DOHH2 (cell line): ENCODE results near the gene SLC6A11.

Experiments
- H3F3A ChIP-seq: fragments of 200-600 bp; sonication (generic), shearing (Covaris generic); 2 replicates; pipeline ENCODE4 v1.6.0; 2016; ENCODE audit warnings: antibody characterized with exemption, mild to moderate bottlenecking; ENCODE audit not compliant: control insufficient read depth, insufficient read depth
- H3K27ac ChIP-seq: fragments of 200-600 bp; sonication (generic); 2 replicates; pipeline ENCODE4 v1.5.1; 2014; ENCODE audit warnings: low read depth, mild to moderate bottlenecking, low read length, moderate library complexity
- H3K27me3 ChIP-seq: fragments of 200-600 bp; sonication (generic); 2 replicates; pipeline ENCODE4 v1.6.1; 2014; ENCODE audit warnings: mild to moderate bottlenecking, low read length, mixed read lengths; ENCODE audit not compliant: control insufficient read depth
- H3K36me3 ChIP-seq: fragments of 200-600 bp; sonication (generic); 2 replicates; pipeline ENCODE4 v1.6.1; 2014; ENCODE audit warnings: mild to moderate bottlenecking, low read length, moderate library complexity, mixed read lengths; ENCODE audit not compliant: control insufficient read depth
- H3K4me1 ChIP-seq: fragments of 200-600 bp; sonication (generic); 2 replicates; pipeline ENCODE4 v1.6.1; 2014; ENCODE audit warnings: mild to moderate bottlenecking, low read length, mixed read lengths; ENCODE audit not compliant: control insufficient read depth
- H3K4me2 ChIP-seq: fragments of 200-600 bp; sonication (generic); 2 replicates; pipeline ENCODE4 v1.6.0; 2014; ENCODE audit warnings: mild to moderate bottlenecking, low read length, moderate library complexity
- H3K4me3 ChIP-seq: fragments of 200-600 bp; sonication (generic); 2 replicates; pipeline ENCODE4 v1.5.1; 2014; ENCODE audit warnings: mild to moderate bottlenecking, low read length, mixed read lengths
- H3K79me2 ChIP-seq: fragments of 200-600 bp; sonication (generic); 2 replicates; pipeline ENCODE4 v1.6.1; 2014; ENCODE audit warnings: mild to moderate bottlenecking, low read length, mixed read lengths; ENCODE audit not compliant: control insufficient read depth
- H3K9me2 ChIP-seq: fragments of 200-600 bp; sonication (generic); replicated peaks from 2 replicates; pipeline ENCODE4 v1.6.1; 2014; ENCODE audit warnings: mild to moderate bottlenecking, low read length, mixed read lengths; ENCODE audit not compliant: control insufficient read depth
- H3K9me3 ChIP-seq: fragments of 200-600 bp; sonication (generic); 2 replicates; pipeline ENCODE4 v1.6.1; 2014; ENCODE audit warnings: antibody characterized with exemption, low read length, mixed read lengths; ENCODE audit not compliant: control insufficient read depth, insufficient read depth
- H4K20me1 ChIP-seq: fragments of 200-600 bp; sonication (generic); 2 replicates; pipeline ENCODE4 v1.6.0; 2014; ENCODE audit warnings: low read depth, mild to moderate bottlenecking, antibody characterized with exemption, low read length, moderate library complexity; ENCODE audit not compliant: control insufficient read depth, insufficient read depth
- EZH2phosphoT487 ChIP-seq: fragments of 200-600 bp; sonication (generic); IDR thresholded peaks from 2 replicates; pipeline ENCODE4 v1.6.1; 2017; ENCODE audit warnings: borderline replicate concordance, mild to moderate bottlenecking, antibody characterized with exemption, low read length, moderate library complexity, mixed read lengths
- TF ChIP-seq, protein P1 (sequence below): fragments of 200-600 bp; sonication (generic); IDR thresholded peaks from one replicate; pipeline ENCODE4 v1.5.1; 2014; ENCODE audit warnings: antibody characterized with exemption, mild to moderate bottlenecking, low read depth, low read length; ENCODE audit not compliant: poor library complexity, severe bottlenecking

Gene SLC6A11

DNA sequence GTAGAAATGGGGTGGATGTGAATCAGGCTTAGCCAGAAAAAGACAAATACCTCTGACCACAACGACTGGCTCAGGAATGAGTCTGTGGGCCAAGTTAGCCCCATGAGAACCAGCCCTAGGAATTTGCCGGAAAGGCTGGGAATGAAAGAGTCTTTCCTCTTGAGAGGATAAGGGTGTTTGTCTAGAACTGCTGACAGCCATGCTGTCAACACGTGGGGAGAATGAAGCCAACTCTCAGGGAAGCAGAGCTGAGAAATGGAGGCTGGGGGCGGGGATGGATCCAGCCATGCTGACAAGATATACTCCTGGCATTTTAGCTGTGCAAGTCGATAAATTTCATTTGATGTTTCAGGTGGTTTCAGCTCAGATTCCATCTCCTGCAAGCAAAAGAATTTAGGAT is 165.9 kb downstream of the SLC6A11 start:
- Histone ChIP-seq H3K9me3 (no peaks in the 10 kb centered on the region), H3K27me3 (peaks cover 7% of the 10 kb centered on the region), H3K9me2 (no peaks in the 10 kb centered on the region)

GRCh38 chr3:10982782-10983181 is 166.8 kb downstream of the SLC6A11 start:
- H3K4me2 ChIP-seq = no peak overlapping the region
- TF ChIP-seq EZH2phosphoT487 = no peak
- TF ChIP-seq, protein P1, sequence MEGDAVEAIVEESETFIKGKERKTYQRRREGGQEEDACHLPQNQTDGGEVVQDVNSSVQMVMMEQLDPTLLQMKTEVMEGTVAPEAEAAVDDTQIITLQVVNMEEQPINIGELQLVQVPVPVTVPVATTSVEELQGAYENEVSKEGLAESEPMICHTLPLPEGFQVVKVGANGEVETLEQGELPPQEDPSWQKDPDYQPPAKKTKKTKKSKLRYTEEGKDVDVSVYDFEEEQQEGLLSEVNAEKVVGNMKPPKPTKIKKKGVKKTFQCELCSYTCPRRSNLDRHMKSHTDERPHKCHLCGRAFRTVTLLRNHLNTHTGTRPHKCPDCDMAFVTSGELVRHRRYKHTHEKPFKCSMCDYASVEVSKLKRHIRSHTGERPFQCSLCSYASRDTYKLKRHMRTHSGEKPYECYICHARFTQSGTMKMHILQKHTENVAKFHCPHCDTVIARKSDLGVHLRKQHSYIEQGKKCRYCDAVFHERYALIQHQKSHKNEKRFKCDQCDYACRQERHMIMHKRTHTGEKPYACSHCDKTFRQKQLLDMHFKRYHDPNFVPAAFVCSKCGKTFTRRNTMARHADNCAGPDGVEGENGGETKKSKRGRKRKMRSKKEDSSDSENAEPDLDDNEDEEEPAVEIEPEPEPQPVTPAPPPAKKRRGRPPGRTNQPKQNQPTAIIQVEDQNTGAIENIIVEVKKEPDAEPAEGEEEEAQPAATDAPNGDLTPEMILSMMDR = no peak
- no peak overlapping the region for H3K27ac ChIP-seq
- no peaks in the 10 kb centered on the region for H3K9me2 ChIP-seq
- H3K4me1 ChIP-seq = no peaks in the 10 kb centered on the region
- no peaks in the 10 kb centered on the region for H3F3A ChIP-seq
- H3K9me3 ChIP-seq = no peaks in the 10 kb centered on the region
- H3K79me2 ChIP-seq = no peaks in the 10 kb centered on the region
- H4K20me1 ChIP-seq = no peaks in the 10 kb centered on the region
- peaks cover 7% of the 10 kb centered on the region for H3K27me3 ChIP-seq
- H3K4me3 ChIP-seq = no peak overlapping the region
- no peaks in the 10 kb centered on the region for H3K36me3 ChIP-seq

More for the DNA sequence above, 165.9 kb downstream of the SLC6A11 start:
- no peaks in the 10 kb centered on the region for H4K20me1 ChIP-seq
- H3K27ac ChIP-seq = no peak overlapping the region
- H3K79me2 ChIP-seq = no peaks in the 10 kb centered on the region
- no peaks in the 10 kb centered on the region for H3F3A ChIP-seq
- TF ChIP-seq, protein P1 = no peak
- no peak for TF ChIP-seq EZH2phosphoT487
- no peak overlapping the region for H3K4me3 ChIP-seq
- no peaks in the 10 kb centered on the region for H3K36me3 ChIP-seq
- H3K4me2 ChIP-seq = no peak overlapping the region
- H3K4me1 ChIP-seq = no peaks in the 10 kb centered on the region

DNA sequence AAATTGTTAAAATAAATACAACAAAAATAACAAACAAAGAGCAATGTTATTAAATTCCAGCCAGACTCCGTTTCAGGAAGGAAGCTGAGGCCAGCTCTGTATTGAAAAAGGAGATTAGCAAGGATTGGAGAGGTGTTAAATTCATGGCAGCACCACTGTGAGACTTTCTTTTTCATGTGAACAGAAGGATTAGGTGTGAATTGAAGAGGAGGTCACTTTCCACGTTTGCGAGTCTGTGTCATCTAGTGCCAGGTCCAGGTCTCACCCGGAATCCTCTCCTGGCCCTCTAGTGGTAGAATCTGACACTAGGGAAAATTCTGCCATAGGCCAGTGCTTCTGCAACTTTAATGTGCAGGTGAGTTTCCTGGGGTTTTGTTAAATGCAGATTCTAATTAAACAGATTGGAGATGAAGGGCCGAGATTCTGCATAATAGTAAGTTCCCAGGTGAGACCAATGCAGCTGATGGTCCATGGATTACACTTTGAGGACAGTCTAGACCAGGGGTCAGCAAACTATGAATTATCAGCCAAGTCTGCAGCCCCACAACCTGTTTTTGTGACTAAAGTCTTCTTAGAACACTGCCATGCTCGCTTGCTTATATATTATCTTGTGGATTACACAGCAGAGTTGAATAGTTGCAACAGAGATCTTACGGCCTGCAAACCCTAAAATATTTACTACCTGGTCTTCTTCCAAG is 167.3 kb downstream of the SLC6A11 start:
- Histone ChIP-seq H4K20me1 (no peaks in the 10 kb centered on the region), H3K27me3 (peaks cover 7% of the 10 kb centered on the region), H3K9me3 (no peaks in the 10 kb centered on the region), H3K27ac (no peak overlapping the region), H3K9me2 (no peaks in the 10 kb centered on the region), H3K4me1 (no peaks in the 10 kb centered on the region), H3F3A (no peaks in the 10 kb centered on the region), H3K79me2 (no peaks in the 10 kb centered on the region), H3K4me2 (no peak overlapping the region), H3K4me3 (no peak overlapping the region), H3K36me3 (no peaks in the 10 kb centered on the region)
- TF ChIP-seq, protein P1 = peak; percentile 83
- no peak for TF ChIP-seq EZH2phosphoT487
